GM21515 (cell line): Measurements from ENCODE around the gene FILIP1L.

ENCODE experiments used
- ATAC-seq: cut with Tn5 transposase; IDR thresholded peaks from one replicate; pipeline ENCODE4 v1.9.1; 2021; ENCODE audit not compliant: unreplicated experiment

The FILIP1L gene

GRCh38 chr3:99873269-99874102 lies 240.8 kb downstream of the FILIP1L start:
- no peak for ATAC-seq

GRCh38 chr3:99872923-99873254 lies 241.4 kb downstream of the FILIP1L start:
- peak; percentile 41 for ATAC-seq

DNA sequence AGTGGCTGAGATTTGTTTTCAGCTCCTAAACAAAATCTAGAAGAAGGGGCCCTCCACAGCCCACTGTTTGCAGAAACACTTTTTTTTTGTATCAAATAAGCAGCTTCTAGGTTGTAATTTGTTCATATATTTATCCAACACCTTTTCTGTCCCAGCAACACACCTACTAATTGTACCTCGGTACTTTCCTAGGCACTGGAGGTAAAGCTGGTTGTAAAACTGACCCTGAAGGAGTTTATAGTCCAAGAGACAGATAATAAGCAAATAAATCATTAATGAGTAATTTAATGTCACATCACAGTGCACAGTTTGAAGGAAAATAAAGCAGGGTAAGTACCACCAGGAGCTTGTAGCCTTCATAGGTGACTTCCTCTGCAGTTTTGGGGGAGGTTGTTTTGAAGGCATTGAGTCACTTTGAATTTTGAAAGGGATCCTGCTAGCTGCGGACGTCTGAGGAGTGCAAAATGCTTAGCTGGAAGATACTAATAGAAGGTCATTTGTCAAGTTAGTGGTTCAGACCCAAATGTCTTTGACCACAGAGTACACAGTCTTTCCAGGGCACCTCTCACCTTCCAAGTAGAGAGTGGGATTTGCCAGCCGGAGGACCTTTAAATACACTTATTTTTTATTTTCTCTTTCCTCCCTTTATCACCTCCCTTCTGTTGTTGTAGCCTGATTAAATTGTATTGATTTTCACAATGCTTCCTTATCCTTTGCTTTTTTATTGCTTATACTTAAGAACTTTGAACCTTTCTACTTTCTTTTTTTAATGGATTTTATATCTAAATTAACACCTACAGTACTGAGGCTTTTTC lies 242.9 kb downstream of the FILIP1L start:
- no peak for ATAC-seq

DNA sequence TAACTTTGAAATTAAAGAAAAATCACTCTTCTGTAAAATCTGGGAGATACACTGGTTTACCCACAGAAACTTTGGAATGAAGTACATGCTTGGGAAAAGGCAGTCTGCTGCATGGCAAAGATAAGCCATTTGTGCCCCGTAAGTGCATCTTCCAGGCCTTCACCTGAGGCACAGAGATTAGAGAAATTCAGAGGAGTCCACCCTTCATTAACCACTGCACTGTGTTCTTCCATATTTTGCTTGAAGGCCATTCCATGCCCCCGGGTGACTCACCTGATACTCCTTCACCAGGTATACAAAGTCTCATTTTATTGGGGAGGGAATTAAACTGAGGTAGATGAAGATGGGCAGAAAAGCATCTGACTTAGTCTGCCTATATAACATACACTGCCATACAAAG lies 243.6 kb downstream of the FILIP1L start:
- ATAC-seq, result no peak

- no peak for ATAC-seq
Measured at GRCh38 chr3:99869621-99870020, 244.7 kb downstream of the FILIP1L start.

DNA sequence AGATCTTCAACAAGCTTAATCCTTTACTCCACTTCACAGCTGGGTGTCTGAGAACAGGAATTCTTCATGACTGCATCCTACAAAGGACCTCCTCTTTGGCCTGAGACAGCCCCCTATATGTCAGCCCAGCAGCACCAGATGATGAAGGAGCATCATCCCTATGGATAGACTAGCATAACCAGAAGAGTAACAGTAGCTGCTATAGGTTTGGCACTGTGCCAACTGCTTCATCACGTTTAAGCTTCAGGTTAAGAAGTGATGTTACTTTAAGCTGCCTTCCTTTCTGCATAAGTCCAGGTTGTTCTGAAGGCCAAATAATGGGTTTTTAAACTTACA lies 246.0 kb downstream of the FILIP1L start:
- no peak for ATAC-seq

DNA sequence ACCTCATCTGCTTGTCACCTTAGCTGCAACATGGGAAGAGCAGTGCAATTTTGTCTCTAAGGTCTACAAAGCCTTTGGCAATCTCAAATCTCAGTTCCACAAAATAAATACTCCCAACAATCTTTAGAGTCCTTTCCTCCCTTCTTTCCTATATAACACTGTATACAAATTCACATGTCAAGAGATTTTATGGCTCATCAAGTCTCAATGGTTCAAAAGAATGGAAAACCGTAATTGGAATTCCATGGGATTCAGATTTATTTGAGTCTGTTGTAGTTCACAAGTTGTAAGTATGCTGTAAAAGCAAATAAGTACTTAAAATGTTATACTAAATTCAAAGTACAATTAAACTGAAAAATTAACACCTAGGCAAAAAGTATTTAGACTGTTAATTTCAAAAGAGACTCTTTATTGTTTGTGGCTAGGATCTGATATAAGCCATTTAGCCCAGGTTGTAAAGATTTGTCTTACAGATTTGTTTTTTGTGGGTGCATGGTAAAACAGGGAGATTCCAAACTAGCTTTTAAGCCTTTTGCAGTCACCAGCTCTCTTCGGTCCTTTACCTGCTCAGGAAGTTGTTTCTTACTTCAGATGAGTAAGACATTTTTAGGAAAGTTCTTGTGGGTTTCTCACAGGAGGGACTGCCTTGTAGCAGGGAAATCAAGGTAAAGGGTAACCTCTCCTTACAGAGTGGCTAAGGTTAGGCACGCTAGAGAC lies 246.5 kb downstream of the FILIP1L start:
- ATAC-seq, result no peak

GRCh38 chr3:99866261-99866761 lies 248.0 kb downstream of the FILIP1L start:
- no peak for ATAC-seq

- no peak for ATAC-seq
Measured at GRCh38 chr3:99865321-99865720, 249.0 kb downstream of the FILIP1L start.

DNA sequence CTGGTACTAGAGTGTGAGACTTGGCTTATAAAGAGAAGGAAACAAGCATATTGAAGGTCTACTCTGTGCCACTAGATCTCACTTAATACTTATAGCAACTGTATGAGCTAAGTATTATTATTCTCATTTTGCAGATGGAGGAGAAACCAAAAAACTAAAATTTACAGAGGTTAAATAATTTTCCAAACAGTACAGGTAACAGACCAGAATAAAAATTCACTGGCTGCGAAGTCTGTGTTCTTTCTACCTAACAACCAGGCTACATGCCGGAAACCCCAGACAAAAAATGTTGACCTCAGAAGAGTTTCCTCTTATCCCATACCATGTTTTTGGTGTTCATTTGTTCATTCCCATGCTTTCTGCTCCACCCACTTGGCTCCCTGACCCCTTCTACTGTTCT lies 250.0 kb downstream of the FILIP1L start:
- no peak for ATAC-seq

- peak; percentile 57 for ATAC-seq
Measured at GRCh38 chr3:99863588-99863987, 250.7 kb downstream of the FILIP1L start.

- ATAC-seq, result no peak
Measured at GRCh38 chr3:99863002-99863401, 251.3 kb downstream of the FILIP1L start.

- ATAC-seq, result no peak
Measured at GRCh38 chr3:99862208-99862607, 252.1 kb downstream of the FILIP1L start.

DNA sequence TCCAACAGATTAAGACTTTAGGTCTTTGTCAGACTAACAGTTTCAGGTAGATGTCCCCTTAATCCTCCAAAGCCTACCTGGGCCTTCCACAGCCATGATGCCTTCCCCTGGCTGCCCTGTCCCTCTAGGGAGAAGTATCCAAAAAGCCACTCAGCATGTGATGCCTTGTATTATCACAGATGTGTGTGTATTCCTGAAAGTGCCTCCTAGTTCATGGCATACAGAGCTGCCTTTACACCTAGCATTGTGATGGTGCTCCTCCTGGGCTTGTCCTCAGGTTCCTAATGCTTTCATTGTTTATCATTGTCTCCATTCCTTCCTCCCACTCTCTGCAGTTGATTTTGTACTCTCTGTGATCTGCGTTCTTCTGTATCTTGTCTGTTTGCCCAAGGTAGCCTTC lies 253.1 kb downstream of the FILIP1L start:
- no peak for ATAC-seq

GRCh38 chr3:99859825-99860224 lies 254.5 kb downstream of the FILIP1L start:
- ATAC-seq, result no peak

- no peak for ATAC-seq
Measured at GRCh38 chr3:99858469-99858868, 255.8 kb downstream of the FILIP1L start.

DNA sequence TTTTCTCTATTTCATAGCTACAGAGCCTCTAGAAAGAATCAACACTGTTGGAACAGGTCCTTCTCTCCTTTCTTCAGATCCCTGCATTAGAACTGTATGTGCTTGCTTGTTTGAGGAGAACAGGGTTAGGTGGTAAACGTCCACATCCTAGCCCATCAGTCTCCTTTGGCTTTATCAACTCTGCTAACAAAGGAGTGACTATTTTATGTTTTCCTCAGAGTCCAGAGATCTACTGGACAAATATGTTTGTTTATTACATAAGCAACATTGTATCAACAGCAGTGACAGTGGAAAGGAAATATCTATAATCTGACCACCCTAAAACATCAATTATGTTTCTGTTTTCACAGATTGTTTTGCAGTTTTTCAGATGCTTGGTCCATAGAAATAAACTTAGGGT lies 257.0 kb downstream of the FILIP1L start:
- no peak for ATAC-seq

DNA sequence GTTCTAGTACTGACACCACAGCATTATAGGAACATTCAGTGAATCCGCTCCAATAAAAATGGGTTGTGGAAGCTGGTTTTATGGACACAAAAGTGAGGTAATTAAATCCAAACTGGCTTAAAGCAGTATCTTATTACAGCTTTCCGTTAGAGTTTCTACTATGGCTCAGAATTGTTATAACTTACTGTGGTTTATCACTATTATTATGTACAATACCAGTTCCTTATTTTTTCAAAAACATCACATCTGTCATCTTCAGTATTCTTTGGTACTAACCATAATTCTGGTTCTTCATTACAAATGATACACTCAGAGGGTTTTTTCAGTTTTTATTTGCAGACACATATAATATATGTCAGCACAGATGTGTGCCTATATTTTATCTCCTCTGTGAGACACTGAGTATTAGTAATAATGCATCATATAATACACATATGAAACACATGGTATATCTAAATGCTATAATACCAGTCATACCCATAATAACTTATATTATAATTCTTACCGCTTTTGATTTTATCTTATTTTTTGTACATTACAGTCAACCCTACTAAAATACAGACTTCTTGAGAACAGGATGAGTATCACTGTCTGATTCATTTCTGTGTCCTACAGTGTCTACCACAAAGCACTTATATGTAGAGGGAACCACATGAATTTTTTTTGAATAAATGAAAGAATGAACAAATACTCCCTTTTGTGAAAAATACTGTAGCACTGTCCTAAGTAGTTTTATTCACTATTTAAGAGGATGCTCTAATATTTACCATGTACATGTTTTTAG lies 257.7 kb downstream of the FILIP1L start:
- no peak for ATAC-seq

DNA sequence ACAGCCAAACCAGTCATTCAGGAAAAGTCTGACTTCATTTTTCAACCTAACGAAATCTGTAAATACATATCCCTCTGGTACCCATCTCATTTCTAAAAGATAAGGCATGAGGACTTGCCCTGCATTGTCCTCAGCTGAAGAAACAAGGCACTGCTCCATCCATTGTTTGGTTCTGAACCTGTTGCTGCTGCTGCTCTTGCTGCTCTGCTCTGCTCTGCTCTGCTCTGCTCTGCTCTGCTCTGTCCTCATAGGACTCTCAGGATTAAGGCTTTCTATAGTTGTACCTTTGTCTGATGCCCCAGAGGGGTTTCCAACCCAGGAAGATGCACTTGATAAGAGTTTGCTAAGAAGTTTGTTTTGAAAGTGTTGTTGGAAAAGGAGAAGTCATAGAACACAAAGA lies 258.4 kb downstream of the FILIP1L start:
- no peak for ATAC-seq

- no peak for ATAC-seq
Measured at GRCh38 chr3:99854756-99855298, 259.5 kb downstream of the FILIP1L start.

DNA sequence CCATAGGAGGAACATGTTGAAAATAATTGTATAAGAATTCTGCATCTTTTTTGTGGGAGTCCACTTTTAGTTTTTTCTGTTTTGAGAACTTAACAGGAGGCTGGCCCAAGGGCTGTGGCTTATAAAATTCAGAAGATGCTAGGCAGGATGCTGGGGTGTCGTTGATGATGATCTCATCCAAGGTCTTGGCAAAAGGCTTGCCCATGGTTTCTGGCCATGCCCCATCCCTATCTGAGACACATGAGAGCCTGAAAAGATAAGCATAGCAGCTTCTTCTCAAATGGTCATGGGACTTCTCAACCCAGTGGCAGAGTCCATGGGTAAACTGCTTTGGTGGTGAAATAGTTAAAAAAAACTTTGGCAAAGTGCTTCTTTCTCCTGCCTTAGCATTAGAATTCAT lies 261.4 kb downstream of the FILIP1L start:
- no peak for ATAC-seq
